Limb (tissue), 2 donors: ENCODE measurements around the gene DACH2.

Source experiments
- DNase-seq, 2 donors: peaks; one replicate each; pipeline ENCODE4 v3.0.0-alpha.2; 2016; ENCODE audit errors: extremely low spot score in 2 of 2

DACH2 gene

DNA sequence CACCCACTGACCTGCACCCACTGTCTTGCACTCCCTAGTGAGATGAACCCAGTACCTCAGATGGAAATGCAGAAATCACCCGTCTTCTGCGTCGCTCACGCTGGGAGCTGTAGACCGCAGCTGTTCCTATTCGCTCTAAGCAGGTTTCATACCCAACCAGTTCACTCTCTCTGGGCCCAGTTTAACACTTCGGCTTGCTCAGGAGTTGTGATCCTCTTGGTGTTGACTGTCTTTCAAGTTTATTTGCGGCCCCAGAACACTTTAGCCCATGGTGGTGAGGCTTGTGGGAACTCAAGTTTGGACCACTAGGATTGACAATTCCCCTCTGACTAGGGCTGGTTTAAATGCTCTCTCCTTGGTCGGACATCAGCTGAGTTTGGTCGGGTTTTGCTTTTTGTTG is 147.0 kb downstream of the DACH2 start:
- no peak for DNase-seq

DNA sequence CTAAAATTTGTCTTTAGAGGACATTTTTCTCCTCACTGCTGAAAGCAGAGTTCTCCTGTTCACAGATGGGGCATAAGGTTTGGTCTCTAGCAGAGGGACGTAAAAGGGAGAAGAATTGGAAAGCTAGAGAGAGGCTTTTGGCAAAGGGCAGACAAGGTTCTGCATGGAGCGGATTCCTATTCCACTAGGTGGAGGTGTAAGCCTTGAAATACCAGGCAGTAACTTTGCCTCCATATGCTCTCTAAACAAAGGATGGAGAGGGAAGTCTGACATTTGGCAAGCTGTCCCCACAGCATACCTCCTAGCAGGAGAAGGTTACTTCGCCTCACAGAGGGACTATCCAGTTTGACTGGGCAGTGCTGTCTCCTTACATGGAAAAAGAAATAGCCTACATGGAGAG is 174.7 kb downstream of the DACH2 start:
- DNase-seq: no peak

GRCh38 chrX:86329174-86329573 is 180.9 kb downstream of the DACH2 start:
- no peak for DNase-seq

GRCh38 chrX:86348669-86349068 is 200.4 kb downstream of the DACH2 start:
- DNase-seq: no peak

- DNase-seq: no peak
Measured at GRCh38 chrX:86349115-86349514, 200.9 kb downstream of the DACH2 start.

DNA sequence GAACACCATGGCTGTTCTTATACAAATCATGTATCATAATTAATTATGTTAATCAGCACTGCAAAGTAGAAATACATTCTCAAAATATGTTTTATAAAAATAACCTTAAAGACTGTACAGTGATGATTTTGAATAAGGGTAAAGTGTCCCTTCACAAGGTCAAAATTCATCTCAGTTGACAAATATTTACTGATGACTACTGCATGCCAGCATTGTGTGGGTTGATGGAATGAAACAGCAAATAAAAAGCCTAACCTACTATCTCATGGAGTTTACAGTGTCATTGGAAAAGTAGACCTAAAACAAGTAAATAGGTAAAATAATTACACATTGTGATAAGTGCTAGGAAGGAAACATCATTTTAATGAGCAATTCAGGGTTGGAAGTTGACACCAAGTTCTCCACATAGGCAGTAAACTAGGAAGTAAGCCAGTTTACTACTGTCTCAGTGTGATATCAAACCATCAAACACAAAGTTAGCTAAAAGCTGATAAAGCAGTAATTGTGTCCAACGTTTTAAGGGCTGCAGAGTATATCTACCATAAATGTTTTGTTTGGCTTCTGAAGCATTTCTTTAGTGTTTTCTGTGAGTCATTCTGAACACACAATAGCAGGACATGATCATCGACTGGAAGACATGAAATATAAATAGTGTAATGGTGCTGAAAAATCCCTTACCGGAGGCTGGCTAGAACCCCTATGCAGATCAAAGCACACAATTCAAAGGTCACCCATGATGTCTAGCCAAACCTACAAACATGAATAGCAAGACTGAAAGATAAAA is 221.8 kb downstream of the DACH2 start:
- no peak for DNase-seq

- no peak for DNase-seq
Measured at GRCh38 chrX:86370927-86371326, 222.7 kb downstream of the DACH2 start.

DNA sequence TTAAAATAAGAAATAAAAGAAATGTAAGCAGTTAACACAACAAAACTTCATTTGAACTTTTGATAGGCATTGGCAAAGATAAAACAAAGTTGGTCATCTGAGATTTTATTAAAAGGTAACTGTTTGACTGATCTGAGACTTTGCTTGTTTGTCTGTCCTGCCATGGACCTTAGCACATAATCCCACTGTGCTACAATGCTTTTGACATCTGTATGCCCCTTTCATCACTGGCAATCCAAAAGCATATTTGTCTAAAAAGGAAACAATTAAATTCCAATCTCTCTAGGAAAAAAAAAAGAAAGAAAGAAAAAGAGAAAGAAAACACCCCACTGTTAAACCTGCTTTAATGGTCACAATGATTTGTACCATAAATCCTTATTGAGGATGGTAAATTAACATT is 231.0 kb downstream of the DACH2 start:
- no peak for DNase-seq

DNA sequence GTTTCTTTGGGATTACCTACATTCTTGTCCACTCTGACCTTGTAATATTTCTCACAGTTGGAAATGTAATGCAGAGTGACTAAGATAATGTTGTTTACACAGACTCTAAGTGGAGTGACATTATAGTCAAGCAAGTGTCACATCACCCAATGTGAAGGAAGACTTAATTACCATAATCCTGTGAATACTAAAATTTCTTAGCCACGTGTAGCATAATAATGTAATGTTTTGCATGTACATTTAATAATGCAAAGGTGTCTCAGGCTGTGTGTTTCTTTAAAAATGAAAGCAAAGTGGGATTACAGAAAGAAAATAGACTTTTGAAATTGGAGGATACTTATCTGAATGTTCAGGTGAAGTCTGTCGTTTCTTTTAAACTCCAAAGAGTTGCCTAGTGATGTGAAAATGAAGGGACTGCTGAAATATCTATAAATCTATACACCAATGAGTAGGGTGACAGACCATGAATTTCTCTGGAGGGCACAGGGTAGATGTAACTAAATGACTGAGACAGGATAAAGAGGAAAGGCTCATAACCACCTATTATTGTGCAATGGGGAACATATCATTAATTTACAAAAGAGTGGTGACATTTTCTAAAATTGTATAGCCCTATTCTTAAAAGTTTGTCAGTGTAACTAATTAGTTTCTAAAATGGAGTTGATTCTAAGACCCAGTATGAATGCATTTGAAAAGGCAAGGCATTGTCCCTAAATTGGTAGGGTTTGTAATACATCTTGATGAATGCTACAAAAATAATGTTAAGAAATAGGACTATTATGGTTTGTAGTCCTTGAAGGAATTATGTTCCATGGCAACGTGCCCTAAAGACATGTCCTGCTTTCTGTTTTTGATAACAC is 235.7 kb downstream of the DACH2 start:
- DNase-seq: no peak

DNA sequence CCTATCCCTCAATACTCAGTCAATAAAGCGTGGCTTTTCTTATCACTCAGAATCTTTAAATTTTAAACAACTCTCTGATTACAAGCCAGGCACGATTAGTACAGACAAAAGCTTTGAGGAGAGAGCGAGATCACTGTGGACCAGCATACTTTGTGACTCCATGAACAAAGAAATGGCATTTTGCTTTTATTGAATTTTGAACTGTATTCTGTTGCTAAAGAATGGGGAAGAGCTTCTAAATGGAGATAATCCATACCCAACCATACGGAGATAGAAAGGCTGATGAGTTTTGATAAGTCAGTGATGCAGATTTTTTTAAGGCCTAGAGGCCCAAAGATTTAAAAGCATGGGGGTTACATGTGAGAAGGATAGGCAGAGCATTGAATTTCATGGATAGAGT is 259.1 kb downstream of the DACH2 start:
- DNase-seq: no peak

DNA sequence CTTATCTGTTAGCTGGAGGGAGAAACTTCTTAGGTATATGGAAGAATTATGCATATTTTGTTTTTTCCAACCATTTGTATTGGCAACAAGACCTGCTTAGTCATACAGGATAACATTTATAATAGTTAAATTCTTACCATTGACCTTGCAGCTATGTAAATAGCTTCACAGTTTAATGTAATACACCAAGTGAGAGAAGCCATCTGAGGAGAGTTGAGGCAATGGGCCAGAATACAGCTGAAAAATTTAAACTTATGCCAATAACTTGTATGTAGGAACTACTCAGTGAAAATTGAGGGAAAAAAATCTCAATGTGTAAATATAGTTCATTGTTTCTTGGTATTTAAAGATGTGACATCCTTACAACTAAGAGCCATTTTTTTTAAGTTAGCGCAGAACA is 273.5 kb downstream of the DACH2 start:
- no peak for DNase-seq

DNA sequence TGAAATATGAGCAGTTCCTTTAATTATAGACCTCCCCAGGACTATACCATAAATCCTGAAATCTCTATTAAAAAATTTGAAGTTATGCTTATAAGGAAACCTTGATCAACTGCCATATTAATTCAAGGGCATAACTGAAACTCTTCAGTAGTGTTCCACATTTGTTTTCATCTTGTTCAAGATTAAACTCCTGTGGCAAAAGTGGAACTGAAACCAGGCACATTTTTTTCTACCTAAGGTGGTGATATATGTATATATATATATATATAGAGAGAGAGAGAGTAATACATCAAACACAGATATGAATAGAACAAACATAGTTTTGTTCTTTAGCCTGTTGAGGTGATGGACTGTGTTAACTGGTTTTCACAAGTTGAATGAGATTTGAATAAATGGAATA is 287.9 kb downstream of the DACH2 start:
- no peak for DNase-seq

DNA sequence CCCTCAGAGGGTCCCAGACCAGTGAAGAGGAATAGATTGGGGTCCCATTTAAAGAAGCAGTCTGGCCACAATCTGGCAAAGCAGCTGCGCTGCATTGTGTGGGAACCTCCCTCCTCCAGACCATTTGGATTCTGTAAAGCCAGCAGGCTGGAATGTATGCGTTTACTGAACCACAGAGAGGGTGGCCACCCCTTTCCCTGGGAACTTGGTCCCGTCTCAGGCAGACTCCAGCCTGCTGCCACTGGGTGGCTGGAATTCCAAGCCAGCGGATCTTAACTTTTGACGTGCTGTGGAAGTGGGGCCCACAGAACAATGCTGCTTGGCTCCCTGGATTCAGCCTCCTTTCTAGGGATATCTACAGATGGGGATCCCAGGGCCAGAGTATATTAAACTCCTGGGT is 307.2 kb downstream of the DACH2 start:
- DNase-seq: no peak

- no peak for DNase-seq
Measured at GRCh38 chrX:86460760-86461159, 312.5 kb downstream of the DACH2 start.

DNA sequence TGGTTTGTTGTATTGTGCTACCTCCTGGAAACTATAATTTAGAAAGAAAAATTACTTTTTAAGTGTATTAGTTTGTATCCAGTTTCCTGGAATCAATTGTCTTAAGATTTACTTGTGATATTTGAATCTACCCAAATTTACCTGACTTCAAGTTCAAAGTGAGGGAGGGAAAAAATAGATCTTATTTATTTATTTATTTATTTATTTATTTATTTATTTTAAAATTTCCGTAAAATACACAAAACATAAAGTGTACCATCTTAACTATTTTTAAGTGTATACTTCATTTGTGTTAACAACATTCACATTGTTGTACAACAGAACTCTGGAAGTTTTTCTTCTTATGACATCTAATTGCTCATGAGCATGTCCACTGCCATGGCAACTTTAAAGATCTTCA is 356.0 kb downstream of the DACH2 start:
- no peak for DNase-seq

DNA sequence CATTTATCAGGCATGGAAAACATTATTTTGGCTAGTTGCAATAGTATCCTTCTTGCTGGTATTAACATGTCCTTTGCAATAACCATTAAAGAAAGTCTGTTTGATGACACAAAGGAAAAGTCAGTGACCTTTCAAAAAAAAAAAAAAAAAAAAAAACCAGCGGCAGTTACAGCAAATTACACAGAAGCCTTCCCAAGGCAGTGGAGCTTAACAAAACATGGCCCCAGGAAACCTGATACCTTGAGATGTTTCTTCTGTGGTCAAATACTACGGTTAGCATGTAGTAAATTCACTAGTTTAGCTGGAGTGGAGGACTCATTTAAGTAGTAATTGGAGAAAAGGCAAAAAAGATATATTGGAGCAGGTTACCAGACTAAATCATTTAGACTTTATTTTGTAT is 359.1 kb downstream of the DACH2 start:
- DNase-seq: no peak

DNA sequence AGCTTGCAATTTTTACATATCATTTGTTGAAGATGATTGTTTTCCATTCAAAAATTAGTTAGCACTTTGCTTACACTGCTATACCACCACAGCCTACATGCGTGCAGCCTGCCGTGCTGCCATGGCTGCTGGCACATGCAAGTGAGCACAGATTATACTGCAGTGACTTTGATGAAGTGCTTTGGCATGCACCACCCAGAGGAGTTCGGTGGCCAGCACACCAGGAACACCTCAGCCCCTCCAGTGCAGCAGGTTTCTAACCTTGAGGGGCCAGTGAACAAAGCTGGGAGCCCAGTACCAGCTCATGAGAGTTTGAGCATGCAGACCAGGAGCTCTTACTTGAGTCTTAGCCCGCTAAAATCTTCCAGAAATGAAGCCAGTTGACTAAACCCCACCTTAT is 431.5 kb downstream of the DACH2 start:
- no peak for DNase-seq

GRCh38 chrX:86604607-86605006 is 456.4 kb downstream of the DACH2 start:
- DNase-seq: no peak

DNA sequence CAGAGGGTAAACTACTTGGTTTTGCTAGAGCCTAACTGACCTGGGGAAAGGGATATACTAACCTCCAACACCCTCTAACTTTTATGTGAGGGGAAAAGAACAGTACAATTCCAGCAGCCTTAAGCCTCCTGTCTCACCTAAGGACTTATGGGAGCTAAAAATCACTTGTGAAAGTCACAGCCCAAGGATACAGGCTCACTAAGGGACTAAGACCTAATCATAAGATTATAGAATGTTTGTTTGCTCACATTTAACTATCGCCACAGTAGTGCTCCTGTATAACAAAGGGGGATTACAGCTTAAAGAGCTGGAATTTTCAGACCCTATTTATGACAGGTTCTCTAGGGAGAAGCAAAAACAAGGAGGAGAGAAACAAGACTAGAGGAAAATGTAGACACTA is 548.7 kb downstream of the DACH2 start:
- DNase-seq: no peak

GRCh38 chrX:86711531-86712180 is 563.4 kb downstream of the DACH2 start:
- DNase-seq: no peak

DNA sequence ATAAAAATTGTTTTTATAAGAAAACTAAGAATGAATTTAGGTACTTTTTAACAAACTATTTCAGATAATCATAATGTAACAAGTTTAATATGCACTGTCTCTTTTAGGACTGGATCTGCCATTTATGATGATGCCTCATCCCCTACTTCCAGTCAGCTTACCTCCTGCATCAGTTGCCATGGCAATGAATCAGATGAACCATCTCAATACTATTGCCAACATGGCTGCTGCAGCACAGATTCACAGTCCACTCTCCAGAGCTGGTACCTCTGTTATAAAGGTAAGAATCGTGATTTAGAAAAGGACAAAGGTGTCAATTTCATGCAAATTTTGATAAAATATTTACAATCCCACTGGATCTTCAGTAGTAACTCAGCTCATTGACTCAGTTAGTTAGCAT is 566.2 kb downstream of the DACH2 start:
- DNase-seq: no peak

DNA sequence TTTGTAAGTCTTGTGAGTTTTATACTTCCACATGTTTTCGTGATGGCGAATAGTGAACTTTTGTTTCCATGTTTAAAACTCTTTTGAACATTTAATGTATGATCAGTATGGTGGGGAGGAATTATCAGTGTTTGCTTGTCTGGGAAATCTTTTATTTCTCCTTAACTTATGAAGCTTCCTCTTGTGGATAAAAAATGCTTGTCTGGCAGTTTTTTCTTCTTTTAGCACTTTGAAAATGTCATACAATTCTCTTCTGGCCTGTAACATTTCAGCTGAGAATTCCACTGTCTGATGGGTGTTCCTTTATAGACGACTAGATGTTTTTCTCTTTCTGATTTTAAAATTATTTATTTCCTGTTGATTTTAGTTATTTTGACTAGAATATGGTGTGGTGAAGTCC is 576.0 kb downstream of the DACH2 start:
- no peak for DNase-seq
